NCI-H1105 treated with DMSO at 0.1 percent for 48 hours (cell line): Measurements from ENCODE around the gene HOXC9.

ENCODE experiments used
- DNase-seq: peaks from one replicate; lab custom pipeline; 2025; lab: John Stamatoyannopoulos, UW

HOXC9 gene

DNA sequence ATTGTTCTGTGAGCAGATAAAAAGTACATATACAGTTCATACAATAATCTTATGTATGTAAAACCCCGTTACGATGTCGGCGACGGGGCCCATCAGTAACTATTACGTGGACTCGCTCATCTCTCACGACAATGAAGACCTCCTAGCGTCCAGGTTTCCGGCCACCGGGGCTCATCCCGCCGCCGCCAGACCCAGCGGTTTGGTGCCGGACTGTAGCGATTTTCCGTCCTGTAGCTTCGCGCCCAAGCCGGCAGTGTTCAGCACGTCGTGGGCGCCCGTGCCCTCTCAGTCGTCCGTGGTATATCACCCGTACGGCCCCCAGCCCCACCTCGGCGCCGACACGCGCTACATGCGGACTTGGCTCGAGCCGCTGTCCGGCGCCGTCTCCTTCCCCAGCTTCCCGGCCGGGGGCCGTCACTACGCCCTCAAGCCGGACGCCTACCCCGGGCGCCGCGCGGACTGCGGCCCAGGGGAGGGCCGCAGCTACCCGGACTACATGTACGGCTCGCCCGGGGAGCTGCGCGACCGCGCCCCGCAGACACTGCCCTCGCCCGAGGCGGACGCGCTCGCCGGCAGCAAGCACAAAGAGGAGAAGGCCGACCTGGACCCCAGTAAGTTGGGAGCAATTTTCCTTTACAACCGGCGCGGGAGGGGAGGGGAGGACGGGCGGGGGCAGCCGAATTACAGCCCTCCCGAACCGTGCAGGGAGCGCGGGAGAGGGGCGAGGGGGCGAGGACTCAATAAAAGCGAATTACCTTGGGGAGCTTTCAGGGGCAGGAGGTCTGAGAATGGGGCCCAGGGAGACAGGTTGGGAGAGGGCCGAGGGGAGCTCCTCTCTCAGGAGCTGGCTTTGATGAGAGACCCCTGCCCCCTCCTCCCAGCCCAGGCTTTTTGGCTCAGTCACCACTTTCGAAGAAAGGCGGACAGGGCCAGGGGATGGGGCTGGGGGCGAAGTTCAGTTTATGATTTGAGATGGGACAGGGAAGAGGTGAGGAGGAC lies at the start of gene HOXC9:
Gene HOXC9, plus strand, starts transcription at position 46 of the 999 bp plus-strand sequence. Its CDS starts 28 bp downstream, at position 74.
- no peak for DNase-seq

GRCh38 chr12:53950437-53950773 lies 49.6 kb upstream of the HOXC9 start:
- no peak for DNase-seq

GRCh38 chr12:53950789-53951576 lies 49.0 kb upstream of the HOXC9 start:
- DNase-seq = no peak

DNA sequence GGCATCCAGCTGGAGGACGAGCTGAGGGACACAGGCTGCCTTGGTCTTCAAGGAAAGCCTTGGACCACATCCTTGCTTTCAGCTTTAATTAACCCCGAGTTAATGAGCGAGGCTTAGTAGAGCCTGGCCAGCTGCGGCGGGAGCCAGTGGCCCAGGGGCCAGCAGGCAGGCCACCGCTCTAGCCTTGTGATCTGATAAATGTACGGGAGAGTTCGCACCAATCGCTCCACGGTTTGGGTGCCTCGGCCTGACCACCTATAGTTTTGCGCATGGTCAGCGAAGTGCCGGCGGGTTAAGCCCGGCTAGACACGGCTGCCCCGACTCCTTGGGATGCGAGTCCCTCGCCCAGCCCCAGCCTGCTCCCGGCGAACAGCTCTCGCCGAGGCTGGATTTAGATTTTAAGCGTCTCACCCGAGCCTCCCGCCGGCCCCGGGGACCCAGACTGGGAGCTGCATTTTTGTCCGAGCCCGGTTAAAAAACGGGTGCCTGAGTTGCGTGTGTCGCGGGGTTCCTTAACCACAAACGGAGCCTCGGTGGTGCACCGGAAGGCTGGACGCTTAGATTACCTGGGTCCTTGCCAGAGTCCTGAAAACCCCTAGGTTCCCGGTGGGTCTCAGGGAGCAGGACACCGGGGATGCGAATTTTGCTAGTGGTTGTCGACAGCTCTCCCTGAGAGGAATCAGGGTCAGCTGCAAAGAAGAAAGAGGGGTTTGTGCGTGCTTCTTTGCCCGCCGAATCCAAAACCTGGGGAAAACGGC lies 48.2 kb upstream of the HOXC9 start:
- DNase-seq = no peak

DNA sequence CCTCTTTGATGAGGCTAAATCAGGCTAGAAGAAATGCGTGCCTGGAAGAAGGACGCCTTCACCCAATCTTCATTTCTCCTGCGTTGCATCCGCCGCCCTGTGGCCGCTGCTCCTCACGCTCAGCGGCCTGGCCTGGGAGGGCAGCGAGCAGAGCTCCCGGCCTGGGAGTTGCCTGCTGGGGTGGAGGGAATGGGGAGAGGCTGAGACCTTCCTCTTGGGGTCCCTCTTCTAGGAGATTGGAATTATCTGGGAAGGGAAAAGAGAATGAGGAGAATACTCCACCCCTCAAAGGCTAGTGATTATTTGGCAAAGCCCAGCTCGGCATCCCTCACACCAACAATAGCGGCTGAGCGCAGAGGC lies 47.6 kb upstream of the HOXC9 start:
- no peak for DNase-seq

GRCh38 chr12:53952871-53953734 lies 46.9 kb upstream of the HOXC9 start:
- DNase-seq = no peak

GRCh38 chr12:53953831-53954693 lies 45.9 kb upstream of the HOXC9 start:
- no peak for DNase-seq

DNA sequence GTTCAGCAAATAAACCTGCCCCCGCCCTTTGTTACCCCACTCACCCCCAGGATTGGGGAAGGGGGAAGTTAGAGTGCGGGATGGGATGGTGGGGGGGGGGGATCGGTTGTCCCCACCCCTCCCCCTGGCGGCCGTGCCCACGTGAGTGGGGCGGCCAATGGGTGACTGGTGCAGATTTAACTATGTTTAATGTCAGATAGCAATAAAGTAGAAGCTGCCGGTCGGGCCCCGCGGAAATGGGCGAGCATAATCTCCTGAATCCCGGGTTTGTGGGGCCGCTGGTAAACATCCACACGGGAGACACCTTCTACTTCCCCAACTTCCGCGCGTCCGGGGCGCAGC lies 45.3 kb upstream of the HOXC9 start, which contains the start of gene HOXC12:
Gene HOXC12, plus strand, starts transcription at position 210 of the 342 bp plus-strand sequence. Its CDS starts 27 bp downstream, at position 237.
- DNase-seq = no peak

- no peak for DNase-seq
Measured at GRCh38 chr12:53955036-53955775, 44.8 kb upstream of the HOXC9 start.

DNA sequence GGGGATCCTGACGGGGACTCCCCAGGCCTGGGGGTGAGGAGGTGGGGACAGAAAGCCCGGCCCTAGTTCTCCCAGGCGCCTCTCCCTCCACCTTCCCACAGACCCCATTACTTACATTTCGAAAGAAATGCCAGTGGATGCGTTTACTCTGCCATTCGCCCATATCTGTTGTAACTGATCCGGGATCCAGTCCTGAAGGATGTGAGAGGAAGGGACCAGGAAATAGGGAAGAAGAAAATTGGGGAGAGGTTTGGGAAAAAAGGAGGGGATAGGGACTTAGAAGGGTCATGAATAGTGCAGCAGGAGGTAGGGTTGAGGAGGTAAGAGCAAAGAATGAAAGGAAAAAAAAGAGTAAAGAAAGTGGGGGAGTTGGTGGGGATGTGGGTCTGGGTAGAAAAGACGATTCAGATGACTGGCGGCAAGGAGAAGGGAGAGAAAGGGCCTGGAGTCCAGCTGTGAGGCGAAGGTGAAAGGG lies 44.1 kb upstream of the HOXC9 start:
- DNase-seq = no peak

- DNase-seq = no peak
Measured at GRCh38 chr12:53956251-53956887, 43.6 kb upstream of the HOXC9 start.

DNA sequence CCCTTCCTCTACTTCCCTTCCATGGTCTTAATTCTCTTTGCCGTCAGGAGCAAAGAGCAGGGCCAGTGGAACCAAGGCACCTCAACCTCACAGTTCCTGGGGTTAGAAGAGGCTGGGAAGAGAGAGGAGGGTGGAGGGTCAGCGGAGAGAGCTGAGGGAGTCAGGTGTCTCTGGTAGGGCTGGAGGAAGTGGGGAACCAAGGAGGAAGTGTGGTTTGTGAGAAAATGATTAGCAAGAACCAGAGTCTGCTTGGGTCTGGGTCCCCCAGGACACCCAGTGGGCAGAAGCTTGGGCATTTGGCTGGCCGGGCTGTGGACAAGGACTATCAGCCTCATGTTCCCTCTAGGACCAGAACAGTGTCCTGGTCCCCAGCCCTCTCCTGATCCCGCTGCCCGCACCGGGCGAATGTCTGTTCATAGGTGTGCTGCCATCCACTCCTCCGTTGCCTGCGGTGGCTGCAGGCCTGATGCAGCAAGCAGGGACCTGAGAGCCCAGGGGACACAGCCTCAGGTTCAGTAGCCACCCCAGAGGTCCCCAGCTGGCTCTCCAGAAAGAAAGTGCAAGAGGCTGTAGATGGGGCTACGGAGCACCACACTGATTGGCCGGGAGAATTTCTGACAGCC lies 42.9 kb upstream of the HOXC9 start:
- DNase-seq = no peak

GRCh38 chr12:53958128-53958527 lies 41.8 kb upstream of the HOXC9 start:
- no peak for DNase-seq

DNA sequence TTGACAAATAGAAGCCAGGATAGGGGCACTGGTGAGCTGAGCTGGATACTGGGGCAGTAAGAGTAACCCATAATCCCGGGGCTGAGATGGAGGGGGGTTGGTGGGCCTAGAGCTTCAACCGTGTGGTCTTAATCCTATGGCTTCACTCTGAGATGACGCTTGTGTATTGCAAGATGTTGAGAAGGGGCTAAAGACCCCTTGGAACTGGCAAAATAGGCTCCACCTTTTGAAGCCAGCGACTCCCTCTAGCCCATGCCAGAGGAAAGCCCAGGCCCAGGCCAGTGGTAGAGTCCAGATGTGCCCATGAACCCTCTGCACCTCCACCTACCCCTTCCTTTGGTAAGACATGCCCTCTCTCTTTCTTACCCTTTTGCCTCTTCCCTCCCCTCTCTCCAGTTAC lies 40.6 kb upstream of the HOXC9 start:
- no peak for DNase-seq

GRCh38 chr12:53960187-53961024 lies 39.6 kb upstream of the HOXC9 start:
- DNase-seq = no peak

DNA sequence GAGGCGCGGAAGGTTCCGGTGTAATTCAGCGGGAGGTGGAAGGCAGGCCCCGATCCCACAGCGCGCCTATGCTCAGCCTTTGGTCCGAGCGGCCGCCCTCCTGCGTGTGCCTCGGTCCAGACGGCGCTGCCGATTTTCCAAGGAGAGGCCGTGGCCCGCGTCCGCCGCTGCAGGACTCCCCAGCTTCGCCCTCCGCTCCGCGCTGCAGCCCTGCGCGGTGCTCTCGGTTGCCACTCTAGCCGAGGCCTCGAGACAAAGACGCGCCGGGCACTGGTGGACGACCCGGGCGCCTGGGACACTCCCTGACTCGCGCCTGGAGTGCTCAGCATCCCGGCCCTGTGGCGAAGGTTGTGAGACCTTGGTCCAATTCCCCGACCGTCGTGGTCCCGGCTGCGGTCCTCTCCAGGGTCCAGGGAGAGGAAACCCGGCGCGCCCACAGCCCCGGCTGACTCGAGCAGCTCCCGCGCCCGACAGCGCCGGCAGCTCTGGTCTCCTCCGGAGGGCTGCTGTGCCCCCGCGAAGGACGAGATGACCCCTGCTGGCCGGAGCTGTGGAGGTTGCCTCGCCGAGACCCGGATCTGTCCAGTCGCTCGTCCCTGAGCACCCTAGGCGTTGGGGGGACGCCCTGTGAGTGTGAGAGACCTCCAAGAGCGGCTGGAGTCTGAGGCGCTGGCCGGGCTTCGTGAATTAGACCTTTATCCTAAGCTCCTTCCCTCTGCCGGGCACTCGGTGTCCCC lies 38.8 kb upstream of the HOXC9 start:
- DNase-seq = no peak

GRCh38 chr12:53963005-53963404 lies 37.0 kb upstream of the HOXC9 start:
- DNase-seq = no peak
